GM12801 (cell line): ENCODE results near the gene TAF1B.

ENCODE experiments used
- TF ChIP-seq, protein P1 (sequence below): IDR thresholded peaks from one replicate; pipeline ENCODE4 v1.5.1; 2011; ENCODE audit warnings: control low read depth; ENCODE audit not compliant: insufficient read length; ENCODE audit errors: extremely low read depth

The TAF1B gene

DNA sequence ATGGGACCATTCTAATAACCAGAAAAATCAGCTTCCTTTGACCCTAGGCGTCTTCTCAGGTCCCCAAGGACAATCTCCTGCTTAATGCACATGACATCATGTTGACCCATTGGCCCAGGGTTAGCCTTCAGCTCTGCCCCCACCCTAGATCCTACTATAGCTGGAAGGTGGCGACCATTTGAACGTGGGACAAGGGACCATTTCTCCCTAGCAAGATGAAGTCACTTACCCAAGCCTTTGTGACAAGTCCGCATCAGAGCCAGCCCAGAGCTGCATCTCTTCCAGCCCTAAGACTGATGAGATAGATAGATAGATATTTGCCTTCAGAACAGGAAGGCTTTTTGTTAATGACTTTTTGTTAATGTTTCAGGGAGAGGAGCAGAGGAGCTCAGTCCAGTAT lies 28.2 kb upstream of the TAF1B start:
- TF ChIP-seq, protein P1, sequence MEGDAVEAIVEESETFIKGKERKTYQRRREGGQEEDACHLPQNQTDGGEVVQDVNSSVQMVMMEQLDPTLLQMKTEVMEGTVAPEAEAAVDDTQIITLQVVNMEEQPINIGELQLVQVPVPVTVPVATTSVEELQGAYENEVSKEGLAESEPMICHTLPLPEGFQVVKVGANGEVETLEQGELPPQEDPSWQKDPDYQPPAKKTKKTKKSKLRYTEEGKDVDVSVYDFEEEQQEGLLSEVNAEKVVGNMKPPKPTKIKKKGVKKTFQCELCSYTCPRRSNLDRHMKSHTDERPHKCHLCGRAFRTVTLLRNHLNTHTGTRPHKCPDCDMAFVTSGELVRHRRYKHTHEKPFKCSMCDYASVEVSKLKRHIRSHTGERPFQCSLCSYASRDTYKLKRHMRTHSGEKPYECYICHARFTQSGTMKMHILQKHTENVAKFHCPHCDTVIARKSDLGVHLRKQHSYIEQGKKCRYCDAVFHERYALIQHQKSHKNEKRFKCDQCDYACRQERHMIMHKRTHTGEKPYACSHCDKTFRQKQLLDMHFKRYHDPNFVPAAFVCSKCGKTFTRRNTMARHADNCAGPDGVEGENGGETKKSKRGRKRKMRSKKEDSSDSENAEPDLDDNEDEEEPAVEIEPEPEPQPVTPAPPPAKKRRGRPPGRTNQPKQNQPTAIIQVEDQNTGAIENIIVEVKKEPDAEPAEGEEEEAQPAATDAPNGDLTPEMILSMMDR: no peak

GRCh38 chr2:9815844-9816279 lies 27.4 kb upstream of the TAF1B start:
- TF ChIP-seq, protein P1: no peak

GRCh38 chr2:9818097-9818496 lies 25.2 kb upstream of the TAF1B start:
- TF ChIP-seq, protein P1: no peak

GRCh38 chr2:9819551-9819950 lies 23.7 kb upstream of the TAF1B start:
- TF ChIP-seq, protein P1: no peak

- TF ChIP-seq, protein P1: no peak
Observed at GRCh38 chr2:9820020-9820973, 23.0 kb upstream of the TAF1B start.

DNA sequence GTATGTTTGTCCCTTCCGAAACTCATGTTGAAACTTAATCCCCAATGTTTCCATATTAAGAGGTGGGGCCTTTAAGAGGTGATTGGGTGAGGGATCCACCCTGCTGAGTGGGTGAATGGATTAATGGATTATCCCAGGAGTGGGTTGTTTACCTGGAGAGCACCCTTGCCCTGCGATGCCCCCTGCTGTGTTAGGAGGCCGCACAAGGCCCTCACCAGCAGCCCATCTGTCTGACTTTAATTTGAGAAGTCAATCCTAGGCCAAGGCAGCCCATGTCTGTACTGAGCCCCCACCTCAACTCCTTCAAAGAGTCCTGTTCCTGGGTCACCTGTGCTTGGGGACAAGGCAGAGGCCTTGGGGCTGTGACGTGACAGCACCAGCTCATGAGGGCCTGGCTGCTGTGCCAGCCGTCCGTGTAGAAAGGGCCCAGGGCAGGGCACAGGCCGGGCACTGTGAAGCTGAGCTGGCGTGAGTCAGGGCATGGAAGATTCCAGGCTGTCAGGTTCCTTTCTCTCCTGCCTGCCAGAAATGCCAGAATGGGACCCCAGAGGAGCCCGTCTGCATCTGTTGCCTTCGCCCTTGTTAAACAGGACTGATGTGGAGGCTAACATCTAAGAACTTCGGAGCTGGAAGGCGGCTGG lies 21.3 kb upstream of the TAF1B start:
- TF ChIP-seq, protein P1: no peak

- TF ChIP-seq, protein P1: no peak
Observed at GRCh38 chr2:9824441-9824840, 18.8 kb upstream of the TAF1B start.
